WTC11 (cell line): Measurements from ENCODE around the gene DUSP19. TPM values are rescaled to one million over a fixed set of nuclear protein-coding genes. Genes with fewer than 3 reads are reported as not detected.

Source experiments
- AFF4 ChIP-seq: sonication (generic); formaldehyde crosslinking; IDR thresholded peaks from 2 replicates; pipeline ENCODE4 v1.8.1; 2023; ENCODE audit warnings: mild to moderate bottlenecking, missing genetic modification reagents, borderline replicate concordance
- CDX4 ChIP-seq: fragments of 250-450 bp; sonication (Bioruptor Pico); IDR thresholded peaks from 2 replicates; pipeline ENCODE4 v1.9.0; 2021; ENCODE audit warnings: moderate library complexity, mild to moderate bottlenecking, inconsistent platforms, borderline replicate concordance
- ERG ChIP-seq: fragments of 250-450 bp; sonication (Bioruptor Pico); IDR thresholded peaks from 2 replicates; pipeline ENCODE4 v1.8.0; 2021; ENCODE audit warnings: mild to moderate bottlenecking
- FOXJ3 ChIP-seq: sonication (generic); formaldehyde crosslinking; IDR thresholded peaks from 2 replicates; pipeline ENCODE4 v1.9.0; 2021; ENCODE audit warnings: missing genetic modification reagents, mild to moderate bottlenecking, borderline replicate concordance
- HMGXB4 ChIP-seq: sonication (generic); formaldehyde crosslinking; IDR thresholded peaks from 2 replicates; pipeline ENCODE4 v1.8.1; 2023; ENCODE audit warnings: mild to moderate bottlenecking, moderate library complexity, missing genetic modification reagents
- IRF2 ChIP-seq: sonication (generic); formaldehyde crosslinking; IDR thresholded peaks from 2 replicates; pipeline ENCODE4 v1.8.0; 2022; ENCODE audit warnings: low read depth, missing genetic modification reagents, borderline replicate concordance
- NFATC4 ChIP-seq: fragments of 250-450 bp; sonication (Bioruptor Pico); IDR thresholded peaks from 2 replicates; pipeline ENCODE4 v1.9.0; 2021; ENCODE audit warnings: mild to moderate bottlenecking
- SP1 ChIP-seq: sonication (generic); formaldehyde crosslinking; conservative IDR thresholded peaks from 2 replicates; pipeline ENCODE4 v1.8.1; 2022; ENCODE audit warnings: missing genetic modification reagents
- TCF7 ChIP-seq: sonication (generic); formaldehyde crosslinking; IDR thresholded peaks from 2 replicates; pipeline ENCODE4 v1.8.0; 2022; ENCODE audit warnings: mild to moderate bottlenecking, low read depth, missing genetic modification reagents, moderate library complexity
- USF2 ChIP-seq: sonication (generic); formaldehyde crosslinking; IDR thresholded peaks from 2 replicates; pipeline ENCODE4 v1.8.1; 2023; ENCODE audit warnings: mild to moderate bottlenecking, missing genetic modification reagents, moderate library complexity
- ZNF532 ChIP-seq: fragments of 250-450 bp; sonication (Bioruptor Pico); IDR thresholded peaks from 2 replicates; pipeline ENCODE4 v1.9.0; 2021; ENCODE audit warnings: mild to moderate bottlenecking, borderline replicate concordance
- total RNA-seq: library from RNA; stranded (reverse); gene quantifications from 3 replicates; pipeline ENCODE4 v1.2.3, GENCODE V29; 2021
- TF ChIP-seq, protein P1 (sequence below): sonication (generic); formaldehyde crosslinking; IDR thresholded peaks from 2 replicates; pipeline ENCODE4 v1.8.1; 2022; ENCODE audit warnings: mild to moderate bottlenecking, missing genetic modification reagents, moderate library complexity, borderline replicate concordance
- TF ChIP-seq, protein P2 (sequence below): sonication (generic); formaldehyde crosslinking; IDR thresholded peaks from 2 replicates; pipeline ENCODE4 v1.8.1; 2022; ENCODE audit warnings: missing genetic modification reagents, borderline replicate concordance
- TF ChIP-seq, protein P3 (sequence below): sonication (generic); formaldehyde crosslinking; IDR thresholded peaks from 2 replicates; pipeline ENCODE4 v1.8.0; 2022; ENCODE audit warnings: mild to moderate bottlenecking, missing genetic modification reagents

The DUSP19 gene
- total RNA-seq, 1 experiment from 2014 or later, result 3.9 TPM

DNA sequence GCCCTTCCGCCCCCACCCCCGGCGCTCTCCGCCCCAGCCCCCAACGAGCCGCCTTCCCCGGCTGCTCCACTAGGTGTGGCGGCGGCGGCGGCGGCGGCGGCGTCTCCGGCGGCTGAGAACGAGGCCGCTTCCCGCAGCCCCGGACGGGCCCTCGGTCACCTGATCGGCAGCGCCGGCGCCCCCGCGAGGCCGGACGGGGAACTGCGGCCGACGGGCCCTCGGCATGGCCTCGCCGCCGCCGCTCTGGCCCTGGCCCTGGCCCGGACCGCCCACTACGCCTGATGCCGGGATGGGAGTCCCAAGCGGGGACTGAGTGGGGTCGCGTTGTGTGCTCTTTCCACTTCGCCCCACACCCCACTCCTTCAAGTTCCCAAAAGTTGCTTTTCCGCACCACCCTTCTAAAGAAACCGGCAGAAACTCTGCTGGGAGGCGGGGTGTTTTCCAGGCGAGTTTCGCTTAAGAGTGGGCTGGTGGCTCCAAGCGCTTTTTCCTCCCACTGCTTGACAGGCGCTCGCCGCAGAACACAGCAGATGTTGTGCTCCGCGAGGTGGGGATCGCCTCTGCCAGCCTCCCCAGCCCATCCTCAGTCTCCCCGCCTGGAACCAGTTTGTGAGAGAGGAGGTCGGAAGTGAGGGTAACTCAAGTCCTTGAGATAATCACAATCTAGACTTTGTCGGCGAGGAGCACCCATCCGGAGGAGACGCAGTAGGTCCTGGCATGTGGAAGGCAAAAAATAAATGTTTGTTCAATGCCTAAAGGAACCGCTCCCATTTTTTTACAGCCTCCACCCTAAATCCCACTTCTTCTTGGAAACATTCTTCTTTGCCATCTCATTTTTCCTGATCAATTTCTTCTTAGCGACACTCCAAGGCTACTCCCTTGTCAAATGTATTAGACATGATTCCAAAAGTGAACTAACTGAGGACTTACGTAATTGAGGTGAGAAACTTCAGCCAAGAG, 39.9 kb upstream of the DUSP19 start, which contains the start of gene NCKAP1 (continued):
- peak; percentile 44; the same call in 1 of the 2 replicates for TF ChIP-seq SP1
- TF ChIP-seq ERG (CRISPR knock-in tag), result no peak
- no peak for TF ChIP-seq FOXJ3 (CRISPR knock-in tag)
- no peak for TF ChIP-seq ZNF532 (CRISPR knock-in tag)
- TF ChIP-seq CDX4 (CRISPR knock-in tag), result no peak
- peak; percentile 95 for TF ChIP-seq USF2 (CRISPR knock-in tag)
- TF ChIP-seq, protein P1, sequence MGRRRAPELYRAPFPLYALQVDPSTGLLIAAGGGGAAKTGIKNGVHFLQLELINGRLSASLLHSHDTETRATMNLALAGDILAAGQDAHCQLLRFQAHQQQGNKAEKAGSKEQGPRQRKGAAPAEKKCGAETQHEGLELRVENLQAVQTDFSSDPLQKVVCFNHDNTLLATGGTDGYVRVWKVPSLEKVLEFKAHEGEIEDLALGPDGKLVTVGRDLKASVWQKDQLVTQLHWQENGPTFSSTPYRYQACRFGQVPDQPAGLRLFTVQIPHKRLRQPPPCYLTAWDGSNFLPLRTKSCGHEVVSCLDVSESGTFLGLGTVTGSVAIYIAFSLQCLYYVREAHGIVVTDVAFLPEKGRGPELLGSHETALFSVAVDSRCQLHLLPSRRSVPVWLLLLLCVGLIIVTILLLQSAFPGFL (CRISPR knock-in tag), result no peak
- TF ChIP-seq, protein P2, sequence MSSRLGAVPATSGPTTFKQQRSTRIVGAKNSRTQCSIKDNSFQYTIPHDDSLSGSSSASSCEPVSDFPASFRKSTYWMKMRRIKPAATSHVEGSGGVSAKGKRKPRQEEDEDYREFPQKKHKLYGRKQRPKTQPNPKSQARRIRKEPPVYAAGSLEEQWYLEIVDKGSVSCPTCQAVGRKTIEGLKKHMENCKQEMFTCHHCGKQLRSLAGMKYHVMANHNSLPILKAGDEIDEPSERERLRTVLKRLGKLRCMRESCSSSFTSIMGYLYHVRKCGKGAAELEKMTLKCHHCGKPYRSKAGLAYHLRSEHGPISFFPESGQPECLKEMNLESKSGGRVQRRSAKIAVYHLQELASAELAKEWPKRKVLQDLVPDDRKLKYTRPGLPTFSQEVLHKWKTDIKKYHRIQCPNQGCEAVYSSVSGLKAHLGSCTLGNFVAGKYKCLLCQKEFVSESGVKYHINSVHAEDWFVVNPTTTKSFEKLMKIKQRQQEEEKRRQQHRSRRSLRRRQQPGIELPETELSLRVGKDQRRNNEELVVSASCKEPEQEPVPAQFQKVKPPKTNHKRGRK (CRISPR knock-in tag), result no peak
- no peak for TF ChIP-seq AFF4
- TF ChIP-seq HMGXB4 (CRISPR knock-in tag), result peak; percentile 96
- TF ChIP-seq TCF7 (CRISPR knock-in tag), result no peak
- TF ChIP-seq, protein P3, sequence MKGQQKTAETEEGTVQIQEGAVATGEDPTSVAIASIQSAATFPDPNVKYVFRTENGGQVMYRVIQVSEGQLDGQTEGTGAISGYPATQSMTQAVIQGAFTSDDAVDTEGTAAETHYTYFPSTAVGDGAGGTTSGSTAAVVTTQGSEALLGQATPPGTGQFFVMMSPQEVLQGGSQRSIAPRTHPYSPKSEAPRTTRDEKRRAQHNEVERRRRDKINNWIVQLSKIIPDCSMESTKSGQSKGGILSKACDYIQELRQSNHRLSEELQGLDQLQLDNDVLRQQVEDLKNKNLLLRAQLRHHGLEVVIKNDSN (CRISPR knock-in tag), result peak; percentile 79
- TF ChIP-seq IRF2 (CRISPR knock-in tag), result no peak
- no peak for TF ChIP-seq NFATC4 (CRISPR knock-in tag)
- TF ChIP-seq, all 79 proteins: peak for 11
